Measurements from ENCODE around the gene TRMO.

Gene TRMO

GRCh38 chr9:97911528-97911927 lies 10.8 kb downstream of the TRMO start:
- no peaks in the 10 kb centered on the region for H3K9me3 ChIP-seq (ENCODE audit: control insufficient read depth, low read length)
- no peak overlapping the region for H3K27ac ChIP-seq
- no peak overlapping the region for H3K9ac ChIP-seq
- no peak overlapping the region for H2AFZ ChIP-seq
- no peaks in the 10 kb centered on the region for H3K4me1 ChIP-seq
- TF ChIP-seq CTCF (IDR thresholded peaks at IDR 0.05) = no peak
- no peak overlapping the region for H3K4me3 ChIP-seq (ENCODE audit: low read depth, low read length)
- no peaks in the 10 kb centered on the region for H3K36me3 ChIP-seq (ENCODE audit: control insufficient read depth, insufficient read depth, low read length)
- H3K4me2 ChIP-seq (ENCODE audit: low read length) = no peak overlapping the region
- no peaks in the 10 kb centered on the region for H3K79me2 ChIP-seq
- no peaks in the 10 kb centered on the region for H3K27me3 ChIP-seq (ENCODE audit: control insufficient read depth, insufficient read depth, low read length)

- no peaks in the 10 kb centered on the region for H3K4me1 ChIP-seq
- no peaks in the 10 kb centered on the region for H3K36me3 ChIP-seq (ENCODE audit: control insufficient read depth, insufficient read depth, low read length)
- no peak overlapping the region for H3K27ac ChIP-seq
- no peaks in the 10 kb centered on the region for H3K9me3 ChIP-seq (ENCODE audit: control insufficient read depth, low read length)
- no peak overlapping the region for H3K9ac ChIP-seq
- H3K27me3 ChIP-seq (ENCODE audit: control insufficient read depth, insufficient read depth, low read length) = no peaks in the 10 kb centered on the region
- no peak overlapping the region for H3K4me2 ChIP-seq (ENCODE audit: low read length)
- H3K4me3 ChIP-seq (ENCODE audit: low read depth, low read length) = no peak overlapping the region
- H3K79me2 ChIP-seq = no peaks in the 10 kb centered on the region
- no peak overlapping the region for H2AFZ ChIP-seq
- no peak for TF ChIP-seq CTCF (IDR thresholded peaks at IDR 0.05)
Observed at GRCh38 chr9:97910357-97910756, 11.9 kb downstream of the TRMO start.

- no peak overlapping the region for H3K27ac ChIP-seq
- H3K4me3 ChIP-seq (ENCODE audit: low read depth, low read length) = no peak overlapping the region
- no peak overlapping the region for H3K4me2 ChIP-seq (ENCODE audit: low read length)
- H3K4me1 ChIP-seq = no peaks in the 10 kb centered on the region
- no peaks in the 10 kb centered on the region for H3K27me3 ChIP-seq (ENCODE audit: control insufficient read depth, insufficient read depth, low read length)
- H3K36me3 ChIP-seq (ENCODE audit: control insufficient read depth, insufficient read depth, low read length) = no peaks in the 10 kb centered on the region
- no peak overlapping the region for H3K9ac ChIP-seq
- no peaks in the 10 kb centered on the region for H3K9me3 ChIP-seq (ENCODE audit: control insufficient read depth, low read length)
- no peak overlapping the region for H2AFZ ChIP-seq
- TF ChIP-seq CTCF (IDR thresholded peaks at IDR 0.05) = no peak
- no peaks in the 10 kb centered on the region for H3K79me2 ChIP-seq
Observed at GRCh38 chr9:97908705-97909104, 13.6 kb downstream of the TRMO start.

- H3K4me2 ChIP-seq (ENCODE audit: low read length) = no peak overlapping the region
- no peaks in the 10 kb centered on the region for H3K4me1 ChIP-seq
- no peak overlapping the region for H3K27ac ChIP-seq
- H3K9ac ChIP-seq = no peak overlapping the region
- no peak for TF ChIP-seq CTCF (IDR thresholded peaks at IDR 0.05)
- H3K4me3 ChIP-seq (ENCODE audit: low read depth, low read length) = no peak overlapping the region
- H3K9me3 ChIP-seq (ENCODE audit: control insufficient read depth, low read length) = no peaks in the 10 kb centered on the region
- no peaks in the 10 kb centered on the region for H3K36me3 ChIP-seq (ENCODE audit: control insufficient read depth, insufficient read depth, low read length)
- no peaks in the 10 kb centered on the region for H3K79me2 ChIP-seq
- H3K27me3 ChIP-seq (ENCODE audit: control insufficient read depth, insufficient read depth, low read length) = no peaks in the 10 kb centered on the region
- H2AFZ ChIP-seq = no peak overlapping the region
Observed at GRCh38 chr9:97907632-97908031, 14.7 kb downstream of the TRMO start.

- H3K4me1 ChIP-seq = no peaks in the 10 kb centered on the region
- no peak overlapping the region for H3K4me3 ChIP-seq (ENCODE audit: low read depth, low read length)
- H3K9me3 ChIP-seq (ENCODE audit: control insufficient read depth, low read length) = no peaks in the 10 kb centered on the region
Observed at GRCh38 chr9:97907046-97907445, 15.3 kb downstream of the TRMO start.

More at GRCh38 chr9:97907046-97907445, 15.3 kb downstream of the TRMO start:
- no peaks in the 10 kb centered on the region for H3K79me2 ChIP-seq
- H3K36me3 ChIP-seq (ENCODE audit: control insufficient read depth, insufficient read depth, low read length) = no peaks in the 10 kb centered on the region
- no peak overlapping the region for H3K27ac ChIP-seq
- no peaks in the 10 kb centered on the region for H3K27me3 ChIP-seq (ENCODE audit: control insufficient read depth, insufficient read depth, low read length)
- no peak overlapping the region for H3K4me2 ChIP-seq (ENCODE audit: low read length)
- TF ChIP-seq CTCF (IDR thresholded peaks at IDR 0.05) = no peak
- H2AFZ ChIP-seq = no peak overlapping the region
- no peak overlapping the region for H3K9ac ChIP-seq

Data from parathyroid adenoma (tissue), 2 donors.